A673 (cell line): ENCODE data around the gene CYFIP2.

Source experiments
- CTCF ChIP-seq: fragments of 300-800, 200-600 bp; sonication (generic); conservative IDR thresholded peaks from 2 replicates; pipeline ENCODE4 v1.5.1; 2017; ENCODE audit warnings: low read depth, mild to moderate bottlenecking, antibody characterized with exemption, low read length, moderate library complexity, mixed read lengths
- EZH2 ChIP-seq: fragments of 200-600 bp; sonication (generic); IDR thresholded peaks from 2 replicates; pipeline ENCODE4 v1.6.1; 2017; ENCODE audit warnings: borderline replicate concordance, low read depth, mild to moderate bottlenecking, mixed read lengths, antibody characterized with exemption, low read length; ENCODE audit not compliant: poor library complexity, severe bottlenecking

DNA sequence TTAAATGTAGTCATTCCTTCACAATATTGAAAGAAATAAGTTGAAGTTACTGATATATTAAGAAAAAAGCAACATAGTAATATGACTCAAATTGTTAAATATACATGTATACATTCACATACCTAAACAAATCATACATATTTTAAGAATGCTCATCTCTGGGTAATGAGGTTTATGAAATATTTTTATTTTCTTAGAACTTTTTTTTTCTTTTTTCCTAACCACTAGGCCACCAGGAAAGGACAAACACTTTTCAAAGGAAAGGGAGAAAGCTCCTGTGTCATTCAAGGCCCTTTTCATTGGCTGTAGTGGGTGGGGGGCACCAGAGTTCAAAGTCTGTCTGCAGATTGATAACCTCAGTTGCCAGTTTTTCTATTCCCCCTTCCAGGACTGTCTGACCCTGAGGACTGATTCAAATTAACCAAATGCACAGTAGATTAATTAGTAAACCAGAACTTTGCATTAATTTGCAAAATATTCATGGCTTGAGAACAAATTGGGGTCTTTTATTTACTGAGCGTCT lies 121.2 kb downstream of the CYFIP2 start:
- TF ChIP-seq CTCF (no peak), EZH2 (no peak)
